Activated CD4-positive, alpha-beta T cell treated with anti-CD3 and anti-CD28 coated beads for 36 hours (primary cell): ENCODE results near the gene ZNF768. TPM values are rescaled to one million over a fixed set of nuclear protein-coding genes. Genes with fewer than 3 reads are reported as not detected.

Source experiments
- ATAC-seq: fragments of 200-7000 bp; cut with Tn5 transposase; one replicate; pipeline ENCODE4 v1.10.0; 2021; ENCODE audit warnings: mild to moderate bottlenecking, moderate library complexity
- CTCF ChIA-PET: fragments of 350-600 bp; sonication (Branson Sonifier 250); formaldehyde crosslinking; loops from one replicate; lab custom pipeline; 2021; ENCODE audit warnings: antibody characterized with exemption; lab: Charles Lee
- POLR2A ChIA-PET: fragments of 350-600 bp; sonication (Branson Sonifier 250); formaldehyde crosslinking; loops from one replicate; lab custom pipeline; 2021; ENCODE audit warnings: antibody characterized with exemption, inconsistent platforms; lab: Charles Lee
- DNase-seq: peaks from one replicate; pipeline ENCODE4 v3.0.0-alpha.2; 2020
- H3K27ac Mint-ChIP-seq: one replicate; pipeline ENCODE4 v1.8.0; 2021; ENCODE audit warnings: mixed read lengths
- H3K27me3 Mint-ChIP-seq: one replicate; pipeline ENCODE4 v1.8.0; 2021; ENCODE audit warnings: mixed read lengths
- H3K36me3 Mint-ChIP-seq: one replicate; pipeline ENCODE4 v1.8.0; 2021; ENCODE audit warnings: low read depth, mixed read lengths
- H3K4me1 Mint-ChIP-seq: one replicate; pipeline ENCODE4 v1.8.0; 2021; ENCODE audit warnings: mixed read lengths
- H3K4me3 Mint-ChIP-seq: one replicate; pipeline ENCODE4 v1.8.0; 2021; ENCODE audit warnings: mild to moderate bottlenecking, moderate library complexity, mixed read lengths
- H3K9me3 Mint-ChIP-seq: one replicate; pipeline ENCODE4 v1.8.0; 2021; ENCODE audit warnings: low read depth, mixed read lengths
- intact Hi-C, 2 experiments: fragments of 100-400 bp; cut with DNase I in 1 of 2; cut with micrococcal nuclease in 1 of 2; formaldehyde crosslinking; loops; one replicate each; pipeline versions ENCODE4 v1.14.2 to v1.15.1; 2022 to 2024; cut with DNase I, micrococcal nuclease
- total RNA-seq, 2 experiments: library from RNA; stranded (reverse); gene quantifications; one replicate each; pipeline ENCODE4 v1.2.3, GENCODE V29; 2021

Gene ZNF768
- total RNA-seq, 2 experiments from 2014 or later, result 8.9 to 11.1 TPM

DNA sequence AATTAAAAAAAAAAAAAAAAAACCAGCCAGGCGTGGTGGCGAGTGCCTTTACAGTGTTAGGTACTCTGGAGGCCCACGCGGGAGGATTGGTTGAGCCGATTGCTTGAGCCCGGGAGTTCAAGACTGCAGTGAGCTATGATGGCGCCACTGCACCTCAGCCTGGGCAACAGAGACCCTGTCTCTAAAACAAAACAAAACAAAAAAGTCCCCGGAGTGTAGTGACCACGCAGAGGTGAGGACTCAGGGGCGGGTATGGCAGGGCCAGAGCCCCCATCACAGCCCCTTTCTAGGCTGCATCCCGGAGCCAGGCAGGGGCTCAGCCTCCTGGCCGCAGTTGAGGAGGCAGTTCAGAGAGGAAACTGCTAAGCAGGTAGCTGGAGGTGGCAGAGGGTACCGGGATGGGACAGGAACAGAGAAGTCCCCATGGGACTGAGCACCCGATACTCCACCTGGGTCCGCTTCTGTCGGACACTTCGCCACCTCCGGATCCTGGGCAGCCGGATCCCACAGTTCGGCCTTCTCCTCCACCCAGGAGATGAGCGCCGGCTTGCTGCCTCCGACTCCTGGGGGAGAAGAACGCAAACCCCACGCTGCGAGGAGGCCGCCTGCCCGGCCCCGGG is 7.5 kb upstream of the ZNF768 start:
- H3K9me3 Mint-ChIP-seq, result no peaks in the 10 kb centered on the region
- intact Hi-C loops, result loop anchor here (1.0 to 5.0 kb wide), 6 partner anchors 8 to 163 kb away; partner anchors contain the start of genes DCTPP1 (in 1 of the 2), TBC1D10B (in 1 of the 2), ZNF768 (in 1 of the 2) and ZNF785 (in 1 of the 2)
- POLR2A ChIA-PET, result interaction anchor here (0.6 to 3.2 kb wide), 7 partner anchors 16 to 893 kb away, joined by 3 to 30 read pairs (median 5); partner anchors contain the start of genes DCTPP1, ZNF688 and ZNF764
- peak overlapping the region; percentile 96 for H3K27ac Mint-ChIP-seq
- DNase-seq (peak; percentile 57), ATAC-seq (peak; percentile 2)
- H3K27me3 Mint-ChIP-seq, result no peaks in the 10 kb centered on the region
- peak overlapping the region; percentile 91 for H3K4me3 Mint-ChIP-seq
- CTCF ChIA-PET, result interaction anchor here (0.6 to 3.2 kb wide), 8 partner anchors 12 to 104 kb away, joined by 3 to 30 read pairs (median 10); partner anchors contain the start of genes DCTPP1 and ZNF764
- peaks cover 49% of the 10 kb centered on the region for H3K36me3 Mint-ChIP-seq
- peaks cover 48% of the 10 kb centered on the region for H3K4me1 Mint-ChIP-seq

DNA sequence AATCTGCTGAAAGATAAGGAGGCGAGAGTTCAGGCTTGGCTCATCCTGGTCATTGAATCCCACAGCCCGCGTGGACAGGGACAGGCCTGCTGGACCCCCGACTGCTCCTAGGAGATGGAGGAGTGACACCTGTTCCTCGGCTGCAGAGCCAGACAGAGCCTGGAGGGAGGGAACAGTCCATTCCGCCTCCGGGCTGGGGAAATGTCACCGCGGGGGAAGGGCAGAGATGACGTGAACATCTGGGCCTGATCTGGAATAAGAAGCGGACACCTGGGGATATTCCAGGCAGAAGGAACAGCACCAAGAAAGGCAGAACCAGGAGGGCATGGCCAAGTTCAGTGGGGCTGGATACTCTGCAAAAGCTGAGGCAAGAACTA is 6.8 kb upstream of the ZNF768 start:
- H3K27me3 Mint-ChIP-seq, result no peaks in the 10 kb centered on the region
- H3K36me3 Mint-ChIP-seq, result peaks cover 45% of the 10 kb centered on the region
- no peaks in the 10 kb centered on the region for H3K9me3 Mint-ChIP-seq
- POLR2A ChIA-PET, result interaction anchor here (0.8 to 3.2 kb wide), 2 partner anchors 25 to 45 kb away, joined by 3 to 30 read pairs; partner anchors contain the start of gene ZNF764
- ATAC-seq (no peak), DNase-seq (no peak)
- intact Hi-C loops, result loop anchor here in 1 of 2 experiments (5.0 kb wide), 1 partner anchor 41 kb away; no protein-coding TSS in a partner anchor
- peak overlapping the region; percentile 91 for H3K4me3 Mint-ChIP-seq
- CTCF ChIA-PET, result interaction anchor here (1.6 to 3.2 kb wide), 2 partner anchors 60 to 103 kb away, joined by 5 to 30 read pairs; partner anchors contain the start of gene DCTPP1
- H3K27ac Mint-ChIP-seq, result peak overlapping the region; percentile 85
- peaks cover 54% of the 10 kb centered on the region for H3K4me1 Mint-ChIP-seq

- ChIA-PET CTCF (interaction anchor here (1.6 kb wide), 1 partner anchor 59 kb away, joined by 5 read pairs; no protein-coding TSS in a partner anchor), POLR2A (no interaction called here)
- no peaks in the 10 kb centered on the region for H3K27me3 Mint-ChIP-seq
- intact Hi-C loops, result loop anchor here in 1 of 2 experiments (5.0 kb wide), 1 partner anchor 40 kb away; no protein-coding TSS in a partner anchor
- H3K27ac Mint-ChIP-seq, result no peak overlapping the region
- peaks cover 39% of the 10 kb centered on the region for H3K36me3 Mint-ChIP-seq
- peaks cover 54% of the 10 kb centered on the region for H3K4me1 Mint-ChIP-seq
- peak overlapping the region; percentile 91 for H3K4me3 Mint-ChIP-seq
- no peaks in the 10 kb centered on the region for H3K9me3 Mint-ChIP-seq
- no peak for ATAC-seq
- no peak for DNase-seq
These were observed 6.1 kb upstream of the ZNF768 start for GRCh38 chr16:30532285-30533145.

- POLR2A ChIA-PET, result interaction anchor here (0.6 kb wide), 1 partner anchor 28 kb away, joined by 4 read pairs; no protein-coding TSS in a partner anchor
- Mint-ChIP-seq H3K4me3 (no peak overlapping the region), H3K9me3 (no peaks in the 10 kb centered on the region), H3K4me1 (peaks cover 43% of the 10 kb centered on the region), H3K27me3 (no peaks in the 10 kb centered on the region), H3K36me3 (peaks cover 20% of the 10 kb centered on the region), H3K27ac (peak overlapping the region; percentile 43)
- intact Hi-C loops, result loop anchor here in 1 of 2 experiments (5.0 kb wide), 1 partner anchor 38 kb away; no protein-coding TSS in a partner anchor
- CTCF ChIA-PET, result interaction anchor here (0.5 to 1.4 kb wide), 6 partner anchors 28 to 437 kb away, joined by 3 to 4 read pairs (median 3); partner anchors contain the start of genes DCTPP1 and ZNF764
- ATAC-seq (no peak), DNase-seq (no peak)
These were observed 4.0 kb upstream of the ZNF768 start for GRCh38 chr16:30530163-30531037.

DNA sequence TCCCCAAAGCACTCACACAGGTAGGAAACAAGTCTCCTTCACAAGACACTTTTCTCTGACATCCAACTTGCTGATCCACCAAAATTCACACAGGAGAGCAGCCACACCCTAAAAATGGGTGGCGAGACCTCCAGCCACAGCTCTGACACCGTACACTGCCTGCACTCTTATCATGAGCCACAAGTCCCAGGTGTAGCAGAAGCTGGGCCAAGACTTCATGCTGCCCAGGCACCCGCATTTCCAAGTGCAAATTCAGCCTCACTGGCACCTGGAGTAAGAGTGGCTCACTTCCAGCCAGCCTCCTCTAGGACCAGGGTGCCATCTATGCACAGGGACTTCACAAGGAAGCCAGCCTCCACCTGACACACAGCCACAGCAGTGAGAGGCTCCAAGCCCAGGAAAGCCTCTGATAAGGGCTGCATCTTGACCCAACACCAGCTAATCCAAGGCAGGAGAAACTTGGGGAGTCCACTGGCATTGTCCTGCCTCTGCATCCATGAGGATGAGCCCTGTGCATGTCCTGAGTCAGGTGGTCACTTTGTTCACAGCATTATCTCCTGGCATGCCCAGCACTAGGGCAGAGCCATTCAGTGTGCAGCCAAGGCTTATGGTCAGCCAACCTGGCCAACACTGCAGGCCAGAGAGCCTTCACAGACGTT is 2.6 kb upstream of the ZNF768 start:
- no peak for ATAC-seq
- ChIA-PET CTCF (interaction anchor here (0.7 to 0.8 kb wide), 2 partner anchors 106 to 163 kb away, joined by 3 read pairs; no protein-coding TSS in a partner anchor), POLR2A (interaction anchor here (0.5 kb wide), 1 partner anchor 21 kb away, joined by 4 read pairs; no protein-coding TSS in a partner anchor)
- Mint-ChIP-seq H3K9me3 (no peaks in the 10 kb centered on the region), H3K36me3 (peaks cover 20% of the 10 kb centered on the region), H3K27ac (no peak overlapping the region), H3K27me3 (no peaks in the 10 kb centered on the region), H3K4me3 (no peak overlapping the region), H3K4me1 (peaks cover 43% of the 10 kb centered on the region)
- intact Hi-C loops, result loop anchor here in 1 of 2 experiments (5.0 kb wide), 1 partner anchor 72 kb away; no protein-coding TSS in a partner anchor
- DNase-seq, result no peak

DNA sequence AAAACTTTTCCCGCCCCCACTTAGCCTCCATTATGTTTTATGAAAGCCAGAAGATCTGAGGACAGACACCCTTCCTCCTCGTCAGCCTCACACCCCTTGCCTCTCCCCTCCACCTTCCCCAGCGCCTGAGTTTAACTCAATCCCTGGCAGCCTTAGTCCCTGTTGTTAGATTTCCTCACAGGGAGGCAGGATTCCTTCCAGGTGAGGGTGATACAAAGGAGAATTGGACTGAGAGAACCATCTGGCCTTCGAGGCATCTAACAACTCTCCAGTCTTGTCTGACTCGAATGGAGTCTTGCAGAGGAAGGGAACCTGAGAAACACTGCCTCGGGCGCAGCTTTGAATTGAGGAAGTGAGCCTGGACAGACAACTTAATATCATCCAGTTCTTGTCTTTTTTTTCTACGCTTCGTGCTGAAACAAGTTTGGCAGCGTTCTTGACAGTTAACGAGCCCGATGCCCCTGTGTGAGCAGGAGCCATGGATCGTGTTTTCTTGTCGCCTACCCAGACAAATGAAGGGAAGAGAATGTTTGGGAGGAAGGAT is 1.3 kb upstream of the ZNF768 start:
- no peaks in the 10 kb centered on the region for H3K9me3 Mint-ChIP-seq
- CTCF ChIA-PET, result interaction anchor here (0.7 to 1.2 kb wide), 3 partner anchors 43 to 107 kb away, joined by 3 to 4 read pairs (median 3); no protein-coding TSS in a partner anchor
- H3K4me1 Mint-ChIP-seq, result peaks cover 37% of the 10 kb centered on the region
- H3K27me3 Mint-ChIP-seq, result no peaks in the 10 kb centered on the region
- H3K36me3 Mint-ChIP-seq, result peaks cover 13% of the 10 kb centered on the region
- POLR2A ChIA-PET, result interaction anchor here (0.8 to 1.1 kb wide), 4 partner anchors 8 to 70 kb away, joined by 3 to 8 read pairs (median 4); no protein-coding TSS in a partner anchor
- ATAC-seq (no peak), DNase-seq (peak; percentile 41)
- H3K27ac Mint-ChIP-seq, result peak overlapping the region; percentile 62
- peak overlapping the region; percentile 55 for H3K4me3 Mint-ChIP-seq
- intact Hi-C loops, result loop anchor here (1.0 to 5.0 kb wide), 19 partner anchors 31 to 547 kb away; partner anchors contain the start of genes DCTPP1 (in 2 of the 2), ZNF764 (in 2 of the 2), FBRS (in 1 of the 2) and ITGAL (in 1 of the 2)

DNA sequence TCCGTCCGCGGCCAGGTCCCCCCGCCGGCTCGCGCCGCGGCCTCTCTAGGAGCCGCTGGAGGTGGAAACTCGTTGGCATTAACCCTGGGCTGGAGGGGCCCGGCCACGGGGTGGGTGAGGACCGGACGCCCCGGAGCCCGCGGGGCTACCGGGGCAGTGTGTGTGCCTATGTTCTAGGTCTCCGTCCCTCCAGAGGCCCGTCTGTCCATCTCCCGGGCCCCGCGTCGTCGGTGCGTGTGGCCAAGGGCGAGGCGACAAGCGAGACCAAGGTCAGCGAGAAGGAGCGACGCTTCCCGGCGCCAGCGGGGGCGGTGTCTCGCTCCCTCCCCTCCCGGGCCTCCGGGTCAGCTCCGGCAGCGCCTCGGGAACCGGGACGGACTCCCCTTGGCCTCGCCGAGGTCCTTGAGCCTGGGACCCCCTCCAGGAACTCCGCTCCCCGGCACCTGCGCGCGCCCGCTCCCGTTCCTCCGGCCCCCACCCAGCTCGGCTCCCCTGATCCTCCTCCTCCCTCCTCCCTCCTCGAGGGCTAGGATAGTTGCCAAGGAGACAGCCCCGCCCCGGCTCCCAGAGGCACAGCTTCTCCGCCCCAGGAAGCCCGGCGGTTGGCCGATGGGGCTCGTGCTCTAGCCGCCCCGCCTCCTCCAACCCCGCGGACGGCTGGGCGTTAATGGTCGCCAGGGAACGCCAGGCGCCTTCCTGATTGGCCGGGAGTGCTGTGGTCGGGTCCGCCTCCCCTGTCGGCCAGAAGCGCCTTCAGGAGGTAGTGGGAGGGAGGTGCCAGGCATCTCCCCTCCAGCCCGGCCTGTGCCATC is 663 bp upstream of the ZNF768 start:
- POLR2A ChIA-PET, result interaction anchor here (0.6 to 1.1 kb wide), 8 partner anchors 9 to 123 kb away, joined by 3 to 8 read pairs (median 4); no protein-coding TSS in a partner anchor
- intact Hi-C loops, result loop anchor here (1.0 to 5.0 kb wide), 21 partner anchors 7 to 547 kb away; partner anchors contain the start of genes DCTPP1 (in 2 of the 2), ZNF764 (in 2 of the 2), FBRS (in 1 of the 2) and ITGAL (in 1 of the 2)
- Mint-ChIP-seq H3K9me3 (no peaks in the 10 kb centered on the region), H3K4me1 (peaks cover 37% of the 10 kb centered on the region), H3K27ac (peak overlapping the region; percentile 62), H3K27me3 (no peaks in the 10 kb centered on the region), H3K4me3 (peak overlapping the region; percentile 55), H3K36me3 (peaks cover 17% of the 10 kb centered on the region)
- ATAC-seq (peak; percentile 93), DNase-seq (peak; percentile 98)
- CTCF ChIA-PET, result interaction anchor here (0.7 to 1.2 kb wide), 4 partner anchors 10 to 97 kb away, joined by 3 to 4 read pairs (median 4); partner anchors contain the start of gene DCTPP1

DNA sequence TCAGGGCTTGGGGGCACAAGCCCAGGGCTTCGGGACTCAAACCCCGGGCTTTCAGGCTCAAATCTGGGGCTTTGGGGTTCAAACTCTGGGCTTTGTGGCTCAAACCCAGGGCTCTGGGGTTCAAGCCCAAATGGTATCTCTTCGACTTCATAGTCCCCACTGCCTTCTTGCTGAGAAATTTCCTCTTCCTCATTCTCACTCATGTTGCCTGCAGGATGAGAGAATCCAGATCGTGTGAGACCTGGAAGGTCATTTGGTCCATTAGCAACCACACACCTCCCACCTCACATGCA is 576 bp downstream of the ZNF768 start:
- Mint-ChIP-seq H3K9me3 (no peaks in the 10 kb centered on the region), H3K27me3 (no peaks in the 10 kb centered on the region), H3K4me3 (peak overlapping the region; percentile 73), H3K4me1 (peaks cover 33% of the 10 kb centered on the region), H3K36me3 (peaks cover 17% of the 10 kb centered on the region), H3K27ac (no peak overlapping the region)
- intact Hi-C loops, result loop anchor here (1.0 to 5.0 kb wide), 9 partner anchors 9 to 155 kb away; partner anchors contain the start of genes DCTPP1 (in 1 of the 2), ITGAL (in 1 of the 2), PRR14 (in 1 of the 2) and TBC1D10B (in 1 of the 2)
- ChIA-PET CTCF (interaction anchor here (0.8 to 1.0 kb wide), 2 partner anchors 96 to 407 kb away, joined by 3 to 5 read pairs; partner anchors contain the start of gene DCTPP1), POLR2A (interaction anchor here (1.2 kb wide), 1 partner anchor 35 kb away, joined by 3 read pairs; no protein-coding TSS in a partner anchor)
- no peak for DNase-seq
- no peak for ATAC-seq
